Inferior parietal cortex (tissue), 1 donor: Measurements from ENCODE around the gene HSPB9.
"Not testable (repeated sequence)": the region's sequence is repeated elsewhere in the genome, so short reads cannot be mapped to it uniquely, and the experiment has no call there.

Source experiments
- DNase-seq: peaks from one replicate; pipeline ENCODE4 v3.0.0-alpha.2; 2016; ENCODE audit errors: extremely low spot score

The HSPB9 gene

DNA sequence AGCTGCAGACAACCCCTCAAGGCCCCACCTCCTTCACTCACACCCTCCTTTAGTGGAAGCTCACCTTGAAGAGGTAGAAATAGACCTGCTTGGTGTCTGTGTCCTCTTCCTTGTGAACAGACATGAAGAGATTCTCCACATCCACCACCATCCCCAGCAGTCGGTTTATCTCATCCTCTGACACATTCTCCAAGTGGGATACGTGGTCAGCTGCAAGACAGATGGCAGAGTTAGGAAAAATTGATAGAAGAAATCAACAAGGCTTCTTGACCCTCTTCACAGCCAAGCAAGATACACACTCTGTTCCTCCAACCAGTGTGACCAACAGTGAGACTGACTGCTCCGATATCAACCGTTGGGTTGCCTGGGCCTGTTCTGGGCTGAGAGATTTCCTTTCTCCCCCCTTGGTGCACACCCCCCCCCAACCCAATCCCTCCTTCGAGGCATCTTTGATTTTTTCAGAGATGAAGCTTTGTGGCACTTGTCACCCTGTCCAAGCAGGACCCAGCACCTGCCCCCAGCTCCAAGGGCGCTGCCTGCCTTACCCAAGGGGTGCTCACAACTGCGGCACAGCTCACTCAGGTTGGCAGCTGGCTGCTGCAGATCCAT lies 2.3 kb upstream of the HSPB9 start:
- no peak for DNase-seq

- peak; percentile 93 for DNase-seq
These were observed 1.5 kb upstream of the HSPB9 start, which contains the start of gene KAT2A for GRCh38 chr17:42120770-42121769. Gene KAT2A, minus strand, starts transcription at chr17:42121367. Its CDS starts 63 bp downstream, at chr17:42121304.

DNA sequence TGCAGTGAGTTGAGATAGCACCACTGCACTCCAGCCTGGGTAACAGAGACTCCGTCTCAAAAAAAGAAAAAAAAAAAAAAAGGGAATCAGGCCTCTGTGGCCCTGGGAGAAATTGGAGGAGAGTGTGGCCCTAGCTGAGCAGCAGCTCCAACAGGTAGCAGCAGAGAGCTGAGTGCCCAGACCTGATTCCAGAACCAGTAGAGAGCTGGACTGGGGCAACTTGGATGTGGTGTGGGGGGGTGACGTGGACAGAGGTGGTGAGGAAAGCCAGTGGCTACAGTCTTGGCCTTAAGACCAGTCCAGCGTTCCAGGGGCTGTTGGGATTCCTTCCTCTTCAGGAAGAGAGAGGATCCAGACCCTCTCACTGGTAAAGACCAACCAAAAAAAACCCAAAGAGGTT lies 1.7 kb downstream of the HSPB9 start:
- DNase-seq: no peak

DNA sequence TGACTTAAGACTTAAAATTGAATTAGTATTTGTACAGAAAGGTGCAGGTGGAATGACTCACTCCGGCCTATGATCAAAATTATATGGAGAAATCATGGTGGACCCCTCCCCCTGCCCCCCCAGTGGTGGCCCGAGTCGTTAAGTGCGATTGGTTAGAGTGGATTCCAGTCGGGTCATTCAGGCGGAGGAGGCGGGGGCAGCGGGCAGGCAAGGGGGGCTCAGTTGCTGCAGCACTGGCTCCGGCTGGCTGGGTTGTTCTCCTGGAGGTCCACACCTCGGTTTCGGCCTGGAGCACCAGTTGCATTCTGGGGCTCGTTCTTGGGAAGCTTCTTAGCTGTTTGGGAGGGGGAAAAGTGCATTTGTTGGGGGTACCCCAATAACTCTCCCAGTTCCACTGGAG lies 3.0 kb downstream of the HSPB9 start:
- DNase-seq: no peak

DNA sequence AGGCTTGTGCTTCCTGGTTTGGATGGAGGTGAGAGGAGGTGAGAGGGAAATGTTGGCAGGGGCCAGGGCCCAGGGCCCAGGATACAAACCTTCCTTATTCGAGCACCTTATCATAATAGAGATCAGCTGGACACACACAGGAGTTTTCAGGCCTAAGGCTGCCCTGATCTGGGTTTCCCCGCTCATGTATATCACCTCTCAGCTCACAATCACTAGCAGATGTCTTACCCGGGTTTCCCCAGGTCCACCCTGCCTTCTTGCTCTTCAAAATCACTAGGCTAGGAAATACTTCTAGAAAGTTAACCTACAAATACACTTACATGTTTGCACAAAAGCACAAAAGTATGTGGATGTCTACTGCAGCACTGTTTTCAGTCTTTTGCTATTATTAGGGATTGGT lies 4.2 kb downstream of the HSPB9 start:
- DNase-seq: no peak

DNA sequence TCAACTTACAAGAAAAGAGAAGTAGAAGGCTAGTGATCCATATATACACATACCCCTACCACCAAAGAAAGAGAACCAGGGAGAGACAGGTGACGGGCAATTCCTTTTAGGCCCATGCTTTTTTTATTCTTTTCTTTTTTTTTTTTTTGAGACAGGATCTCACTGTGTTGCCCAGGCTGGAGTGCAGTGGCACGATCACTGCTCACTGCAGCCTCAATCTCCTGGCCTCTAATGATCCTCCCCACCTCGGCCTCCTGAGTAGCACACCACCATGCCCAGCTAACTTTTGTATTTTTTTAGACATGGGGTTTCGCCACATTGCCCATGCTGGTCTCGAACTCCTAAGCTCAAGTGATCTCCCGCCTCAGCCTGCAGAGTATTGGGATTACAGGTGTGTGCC lies 4.8 kb downstream of the HSPB9 start:
- DNase-seq: no peak

GRCh38 chr17:42129109-42129837 lies 6.7 kb downstream of the HSPB9 start:
- no peak for DNase-seq

DNA sequence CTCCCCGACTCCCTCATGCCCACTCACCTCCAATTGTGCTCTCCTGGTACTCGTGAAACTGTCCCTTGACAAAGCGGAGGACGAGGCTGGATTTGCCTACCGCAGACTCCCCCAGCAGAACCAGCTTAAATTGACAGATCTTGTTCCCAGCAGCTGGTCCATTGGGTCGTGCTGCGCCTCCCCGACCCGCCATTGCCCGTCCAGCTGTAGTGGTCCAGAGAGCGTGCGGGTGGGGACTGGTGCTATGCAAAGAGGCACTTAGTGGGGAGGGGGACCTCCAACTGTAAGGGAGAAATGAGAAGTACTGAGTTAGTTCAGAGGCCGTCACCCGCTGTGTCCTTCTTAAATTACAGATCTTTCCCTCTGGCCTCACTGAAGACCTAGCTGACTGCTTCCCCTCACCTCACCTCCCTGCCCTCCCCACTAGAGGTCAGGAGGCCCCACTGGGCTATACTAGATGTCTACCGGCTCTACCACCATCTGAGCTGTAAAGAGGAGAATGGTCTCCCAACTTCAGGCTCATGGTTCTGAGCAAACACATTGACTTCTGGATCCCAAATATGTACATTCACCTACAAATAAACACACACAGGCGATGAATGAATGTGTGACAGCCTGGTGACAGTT lies 7.8 kb downstream of the HSPB9 start:
- no peak for DNase-seq

DNA sequence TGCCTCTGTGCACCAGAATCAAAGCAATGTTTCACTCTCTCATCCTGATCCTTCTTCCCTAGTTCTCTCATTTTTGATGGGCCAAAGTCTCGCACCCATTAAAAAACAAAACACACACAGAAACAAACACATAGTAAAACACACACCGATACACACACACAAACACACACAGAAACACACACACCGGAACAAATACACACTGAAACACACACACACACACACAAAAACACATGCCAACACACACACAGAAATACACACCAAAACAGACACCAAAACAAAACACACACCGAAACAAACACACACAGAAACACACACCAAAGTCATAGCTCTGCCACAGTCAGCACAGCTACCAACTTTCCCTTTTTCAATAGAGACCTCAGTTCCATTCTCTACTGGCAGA lies 8.6 kb downstream of the HSPB9 start:
- no peak for DNase-seq

GRCh38 chr17:42131981-42132432 lies 9.4 kb downstream of the HSPB9 start:
- DNase-seq: no peak

DNA sequence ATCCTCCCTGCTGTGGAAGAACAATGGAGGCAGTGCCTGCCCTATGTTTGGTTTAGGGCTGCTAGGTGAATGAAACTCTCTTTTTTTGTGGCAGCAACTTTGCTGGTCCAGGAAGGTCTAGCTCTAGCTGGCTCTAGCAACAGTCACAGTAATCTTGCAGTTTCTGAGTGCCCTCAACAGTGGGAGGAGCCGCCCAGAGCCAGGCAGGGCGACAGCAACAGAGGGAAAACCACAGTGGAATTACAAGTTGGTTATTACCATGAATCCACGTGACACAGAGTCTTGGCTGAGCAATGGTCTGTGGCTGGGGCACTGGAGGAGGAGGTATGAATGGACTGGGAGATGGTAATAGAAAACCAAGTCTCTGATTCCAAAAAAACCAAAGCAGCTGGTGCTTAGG lies 10.3 kb downstream of the HSPB9 start:
- peak; percentile 68 for DNase-seq

GRCh38 chr17:42133461-42134041 lies 10.9 kb downstream of the HSPB9 start:
- DNase-seq: no peak

DNA sequence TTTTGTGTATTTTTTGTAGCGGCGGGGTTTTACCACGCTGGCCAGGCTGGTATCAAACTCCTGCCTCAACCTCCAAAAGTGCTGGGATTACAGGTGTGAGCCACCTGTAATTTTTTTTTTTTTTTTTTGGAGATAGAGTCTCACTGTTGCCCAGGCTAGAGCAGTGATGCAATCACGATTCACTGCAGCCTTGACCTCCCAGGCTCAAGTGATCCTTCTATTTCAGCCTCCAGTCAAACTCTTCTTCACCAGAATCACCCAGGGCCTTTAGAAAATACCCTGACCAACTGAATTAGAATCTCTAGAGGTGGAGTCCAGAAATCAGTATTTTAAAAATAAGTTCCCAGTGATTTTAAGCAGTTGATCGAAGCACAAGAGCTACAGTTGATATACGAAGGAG lies 12.5 kb downstream of the HSPB9 start:
- no peak for DNase-seq

- no peak for DNase-seq
These were observed 13.4 kb downstream of the HSPB9 start for GRCh38 chr17:42135664-42136653.

DNA sequence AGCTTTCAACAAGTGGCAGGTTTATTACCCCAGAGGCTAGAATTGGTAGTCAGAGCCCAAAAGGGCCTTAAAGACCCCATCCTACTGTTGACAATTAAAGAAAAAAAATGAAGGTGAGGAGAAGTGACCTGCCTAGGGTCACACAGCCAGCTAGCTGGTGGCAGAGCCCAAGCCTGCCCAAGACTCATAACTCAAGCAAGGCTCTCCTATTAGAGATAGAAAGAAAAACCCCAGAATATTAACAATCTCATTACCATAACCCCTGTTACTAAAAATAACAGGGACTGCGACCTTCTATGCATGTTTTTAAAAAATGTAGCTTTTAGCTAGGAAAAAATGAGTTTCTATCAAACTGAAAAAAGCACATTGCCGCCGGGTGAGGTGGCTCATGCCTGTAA lies 14.0 kb downstream of the HSPB9 start:
- DNase-seq: no peak

- no peak for DNase-seq
These were observed 16.3 kb downstream of the HSPB9 start for GRCh38 chr17:42138749-42139492.

GRCh38 chr17:42140690-42141089 lies 18.1 kb downstream of the HSPB9 start:
- not testable (repeated sequence) for DNase-seq

GRCh38 chr17:42141382-42141781 lies 18.8 kb downstream of the HSPB9 start:
- no peak for DNase-seq

GRCh38 chr17:42142371-42142896 lies 19.8 kb downstream of the HSPB9 start:
- no peak for DNase-seq
